IPS DF 6.9 (cell line): ENCODE results near the gene ALK.

Experiments
- DNase-seq: peaks from one replicate; pipeline ENCODE4 v3.0.0-alpha.2; 2013; ENCODE audit warnings: low read depth, low spot score
- H3K27ac ChIP-seq: one replicate; pipeline ENCODE4 v1.5.1; 2013; ENCODE audit warnings: low read length, control low read depth
- H3K27me3 ChIP-seq: 2 replicates; pipeline ENCODE4 v1.6.1; 2013; ENCODE audit warnings: mild to moderate bottlenecking, low read length; ENCODE audit not compliant: control insufficient read depth, insufficient read depth
- H3K36me3 ChIP-seq: 2 replicates; pipeline ENCODE4 v1.6.1; 2013; ENCODE audit warnings: low read length; ENCODE audit not compliant: control insufficient read depth, insufficient read depth
- H3K4me1 ChIP-seq: 2 replicates; pipeline ENCODE4 v1.6.1; 2013; ENCODE audit warnings: low read length; ENCODE audit not compliant: control insufficient read depth, insufficient read depth
- H3K4me3 ChIP-seq: 2 replicates; pipeline ENCODE4 v1.5.1; 2013; ENCODE audit warnings: mild to moderate bottlenecking, low read length
- H3K9me3 ChIP-seq: 2 replicates; pipeline ENCODE4 v1.6.1; 2013; ENCODE audit warnings: low read length, inconsistent platforms; ENCODE audit not compliant: control insufficient read depth, insufficient read depth
- WGBS: extraction: QIAGEN DNeasy Blood & Tissue Kit; methylation state at CpG from one replicate; pipeline ENCODE4 v1.1.7; 2013; ENCODE audit warnings: mixed read lengths, missing lambda C conversion rate; ENCODE audit not compliant: insufficient read length, insufficient coverage; 5-methylcytosine and 5-hydroxymethylcytosine counted together

The ALK gene

GRCh38 chr2:29420464-29420863, 500.9 kb downstream of the ALK start:
- H3K27ac ChIP-seq = no peak overlapping the region
- H3K4me3 ChIP-seq = no peak overlapping the region

GRCh38 chr2:29417630-29418029, 503.8 kb downstream of the ALK start:
- H3K36me3 ChIP-seq = no peaks in the 10 kb centered on the region
- no peaks in the 10 kb centered on the region for H3K9me3 ChIP-seq
- H3K27me3 ChIP-seq = no peaks in the 10 kb centered on the region
- no peak for DNase-seq
- 0 out of 2 replicates have a peak, but pooled peaks cover 1% of the 10 kb centered on the region for H3K4me1 ChIP-seq
- H3K27ac ChIP-seq = no peak overlapping the region
- no peak overlapping the region for H3K4me3 ChIP-seq
- no CpG with 5 or more reads among the region's 6 CpGs for WGBS

More at GRCh38 chr2:29420464-29420863, 500.9 kb downstream of the ALK start:
- Histone ChIP-seq H3K4me1 (0 out of 2 replicates have a peak, but pooled peaks cover 1% of the 10 kb centered on the region), H3K27me3 (no peaks in the 10 kb centered on the region), H3K9me3 (no peaks in the 10 kb centered on the region), H3K36me3 (no peaks in the 10 kb centered on the region)
- no CpG with 5 or more reads among the region's 10 CpGs for WGBS
- no peak for DNase-seq

GRCh38 chr2:29412197-29412925, 509.0 kb downstream of the ALK start:
- H3K4me3 ChIP-seq = no peak overlapping the region
- no peak for DNase-seq
- no peaks in the 10 kb centered on the region for H3K4me1 ChIP-seq
- H3K27ac ChIP-seq = no peak overlapping the region
- no peaks in the 10 kb centered on the region for H3K36me3 ChIP-seq
- no peaks in the 10 kb centered on the region for H3K9me3 ChIP-seq
- no peaks in the 10 kb centered on the region for H3K27me3 ChIP-seq
- no CpG with 5 or more reads among the region's 1 CpG for WGBS

GRCh38 chr2:29405707-29406106, 515.7 kb downstream of the ALK start:
- Histone ChIP-seq H3K27ac (no peak overlapping the region), H3K36me3 (no peaks in the 10 kb centered on the region), H3K4me1 (no peaks in the 10 kb centered on the region), H3K4me3 (no peak overlapping the region), H3K27me3 (no peaks in the 10 kb centered on the region), H3K9me3 (no peaks in the 10 kb centered on the region)
- WGBS = no CpG with 5 or more reads among the region's 2 CpGs
- DNase-seq = no peak

GRCh38 chr2:29405266-29405665, 516.1 kb downstream of the ALK start:
- H3K27ac ChIP-seq = no peak overlapping the region
- no peaks in the 10 kb centered on the region for H3K27me3 ChIP-seq
- H3K36me3 ChIP-seq = no peaks in the 10 kb centered on the region
- no peak overlapping the region for H3K4me3 ChIP-seq
- no peak for DNase-seq
- no peaks in the 10 kb centered on the region for H3K4me1 ChIP-seq
- no peaks in the 10 kb centered on the region for H3K9me3 ChIP-seq
- WGBS = no CpG with 5 or more reads among the region's 5 CpGs

- no peaks in the 10 kb centered on the region for H3K36me3 ChIP-seq
- H3K4me1 ChIP-seq = no peaks in the 10 kb centered on the region
- no peaks in the 10 kb centered on the region for H3K9me3 ChIP-seq
- no CpG with 5 or more reads among the region's 7 CpGs for WGBS
- no peaks in the 10 kb centered on the region for H3K27me3 ChIP-seq
- DNase-seq = no peak
- no peak overlapping the region for H3K27ac ChIP-seq
- H3K4me3 ChIP-seq = no peak overlapping the region
Observed at GRCh38 chr2:29401994-29402393, 519.4 kb downstream of the ALK start.

GRCh38 chr2:29400930-29401653, 520.3 kb downstream of the ALK start:
- Histone ChIP-seq H3K27ac (no peak overlapping the region), H3K36me3 (no peaks in the 10 kb centered on the region), H3K4me3 (no peak overlapping the region), H3K4me1 (no peaks in the 10 kb centered on the region), H3K27me3 (no peaks in the 10 kb centered on the region), H3K9me3 (no peaks in the 10 kb centered on the region)
- no peak for DNase-seq
- WGBS = no CpG with 5 or more reads among the region's 5 CpGs

GRCh38 chr2:29398384-29399237, 522.8 kb downstream of the ALK start:
- WGBS = no CpG with 5 or more reads among the region's 8 CpGs
- Histone ChIP-seq H3K27ac (no peak overlapping the region), H3K27me3 (no peaks in the 10 kb centered on the region), H3K4me1 (no peaks in the 10 kb centered on the region), H3K36me3 (no peaks in the 10 kb centered on the region), H3K9me3 (no peaks in the 10 kb centered on the region), H3K4me3 (no peak overlapping the region)
- DNase-seq = no peak

- H3K27me3 ChIP-seq = no peaks in the 10 kb centered on the region
- no peak for DNase-seq
- no peaks in the 10 kb centered on the region for H3K36me3 ChIP-seq
- WGBS = no CpG with 5 or more reads among the region's 4 CpGs
- H3K4me3 ChIP-seq = no peak overlapping the region
- no peak overlapping the region for H3K27ac ChIP-seq
- H3K4me1 ChIP-seq = no peaks in the 10 kb centered on the region
- no peaks in the 10 kb centered on the region for H3K9me3 ChIP-seq
Observed at GRCh38 chr2:29397713-29398112, 523.7 kb downstream of the ALK start.

- Histone ChIP-seq H3K27ac (no peak overlapping the region), H3K27me3 (no peaks in the 10 kb centered on the region)
- whole genome bisulfite sequencing = no CpG with 5 or more reads among the region's 2 CpGs
Observed at GRCh38 chr2:29397039-29397438, 524.3 kb downstream of the ALK start.

More at GRCh38 chr2:29397039-29397438, 524.3 kb downstream of the ALK start:
- Histone ChIP-seq H3K4me3 (no peak overlapping the region), H3K36me3 (no peaks in the 10 kb centered on the region), H3K9me3 (no peaks in the 10 kb centered on the region), H3K4me1 (no peaks in the 10 kb centered on the region)
- DNase-seq = no peak
